MCF 10A (cell line): ENCODE results near the gene CCDC148. TPM values are rescaled to one million over a fixed set of nuclear protein-coding genes. Genes with fewer than 3 reads are reported as not detected.
"Not testable (repeated sequence)": the region's sequence is repeated elsewhere in the genome, so short reads cannot be mapped to it uniquely, and the experiment has no call there.

Experiments used
- BruUV-seq: library from RNA; stranded (reverse); fragments of 400-500 nt; replicated peaks from 2 replicates; lab custom pipeline; 2021; lab: Mats Ljungman, UMichigan
- CTCF ChIA-PET: fragments of 300-600 bp; sonication (Branson Sonifier 250); formaldehyde crosslinking; extraction: SDS; loops from one replicate; lab custom pipeline; 2021; ENCODE audit warnings: antibody characterized with exemption, inconsistent platforms; lab: Yijun Ruan, JAX
- POLR2A ChIA-PET: fragments of 300-600, 350-650 bp; sonication (Branson Sonifier 250); formaldehyde crosslinking; extraction: SDS; loops from one replicate; lab custom pipeline; 2020; ENCODE audit warnings: antibody characterized with exemption, inconsistent platforms; lab: Yijun Ruan, JAX
- DNase-seq: peaks from one replicate; pipeline ENCODE4 v3.0.0-alpha.2; 2018; ENCODE audit not compliant: unreplicated experiment
- H3K27ac Mint-ChIP-seq: one replicate; pipeline ENCODE4 v1.8.0; 2022; ENCODE audit warnings: mild to moderate bottlenecking, low read depth, mixed read lengths; ENCODE audit not compliant: unreplicated experiment
- H3K27me3 Mint-ChIP-seq: one replicate; pipeline ENCODE4 v1.8.0; 2022; ENCODE audit warnings: mixed read lengths; ENCODE audit not compliant: insufficient read depth, unreplicated experiment
- H3K36me3 Mint-ChIP-seq: one replicate; pipeline ENCODE4 v1.8.0; 2022; ENCODE audit warnings: mild to moderate bottlenecking, moderate library complexity, mixed read lengths; ENCODE audit not compliant: insufficient read depth, unreplicated experiment
- H3K4me1 Mint-ChIP-seq: one replicate; pipeline ENCODE4 v1.8.0; 2022; ENCODE audit warnings: mixed read lengths; ENCODE audit not compliant: insufficient read depth, unreplicated experiment
- H3K4me3 Mint-ChIP-seq: one replicate; pipeline ENCODE4 v1.8.0; 2022; ENCODE audit warnings: mild to moderate bottlenecking, moderate library complexity, mixed read lengths; ENCODE audit not compliant: unreplicated experiment
- H3K9me3 Mint-ChIP-seq: one replicate; pipeline ENCODE4 v1.8.0; 2022; ENCODE audit warnings: mixed read lengths; ENCODE audit not compliant: unreplicated experiment
- intact Hi-C: fragments of 100-400 bp; cut with micrococcal nuclease; formaldehyde crosslinking; loops from 2 replicates; pipeline ENCODE4 v1.14.1; 2022
- total RNA-seq: library from RNA; stranded (reverse); gene quantifications from 2 replicates; pipeline ENCODE4 v1.2.3, GENCODE V29; 2022
- TF ChIP-seq, protein P1 (sequence below): fragments of 200-600 bp; IDR thresholded peaks from one replicate; pipeline ENCODE4 v1.8.0; 2022; ENCODE audit warnings: antibody characterized with exemption, mild to moderate bottlenecking; ENCODE audit not compliant: unreplicated experiment

CCDC148 gene
- total RNA-seq, 1 experiment from 2014 or later = 0.51 TPM

DNA sequence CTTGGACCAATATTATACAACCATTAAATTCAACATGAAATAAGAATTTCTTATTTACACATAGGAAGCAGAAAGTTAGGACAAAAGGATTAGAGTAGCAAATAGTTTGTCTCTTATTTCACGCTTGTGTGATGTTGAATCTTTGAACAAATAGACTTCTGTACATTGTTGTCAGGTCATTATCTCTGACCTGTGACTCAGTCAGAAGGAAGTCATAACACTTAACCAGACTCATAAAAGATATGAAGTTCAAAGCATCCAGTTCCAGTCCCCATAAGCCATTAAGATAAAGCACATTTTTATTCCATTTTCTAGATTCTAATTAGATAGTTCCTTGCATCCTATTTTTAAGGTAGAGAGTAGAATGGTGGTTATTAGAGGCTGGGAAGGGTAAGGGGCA is 224.1 kb downstream of the CCDC148 start:
- BruUV-seq = no TSS peak
- Mint-ChIP-seq H3K27me3 (no peaks in the 10 kb centered on the region), H3K4me1 (no peaks in the 10 kb centered on the region), H3K4me3 (no peak overlapping the region), H3K36me3 (no peaks in the 10 kb centered on the region), H3K9me3 (no peaks in the 10 kb centered on the region), H3K27ac (no peak overlapping the region)
- CTCF ChIA-PET = no interaction called here
- DNase-seq = peak; percentile 7
- POLR2A ChIA-PET = no interaction called here
- TF ChIP-seq, protein P1, sequence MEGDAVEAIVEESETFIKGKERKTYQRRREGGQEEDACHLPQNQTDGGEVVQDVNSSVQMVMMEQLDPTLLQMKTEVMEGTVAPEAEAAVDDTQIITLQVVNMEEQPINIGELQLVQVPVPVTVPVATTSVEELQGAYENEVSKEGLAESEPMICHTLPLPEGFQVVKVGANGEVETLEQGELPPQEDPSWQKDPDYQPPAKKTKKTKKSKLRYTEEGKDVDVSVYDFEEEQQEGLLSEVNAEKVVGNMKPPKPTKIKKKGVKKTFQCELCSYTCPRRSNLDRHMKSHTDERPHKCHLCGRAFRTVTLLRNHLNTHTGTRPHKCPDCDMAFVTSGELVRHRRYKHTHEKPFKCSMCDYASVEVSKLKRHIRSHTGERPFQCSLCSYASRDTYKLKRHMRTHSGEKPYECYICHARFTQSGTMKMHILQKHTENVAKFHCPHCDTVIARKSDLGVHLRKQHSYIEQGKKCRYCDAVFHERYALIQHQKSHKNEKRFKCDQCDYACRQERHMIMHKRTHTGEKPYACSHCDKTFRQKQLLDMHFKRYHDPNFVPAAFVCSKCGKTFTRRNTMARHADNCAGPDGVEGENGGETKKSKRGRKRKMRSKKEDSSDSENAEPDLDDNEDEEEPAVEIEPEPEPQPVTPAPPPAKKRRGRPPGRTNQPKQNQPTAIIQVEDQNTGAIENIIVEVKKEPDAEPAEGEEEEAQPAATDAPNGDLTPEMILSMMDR = no peak
- intact Hi-C loops = no loop called here

DNA sequence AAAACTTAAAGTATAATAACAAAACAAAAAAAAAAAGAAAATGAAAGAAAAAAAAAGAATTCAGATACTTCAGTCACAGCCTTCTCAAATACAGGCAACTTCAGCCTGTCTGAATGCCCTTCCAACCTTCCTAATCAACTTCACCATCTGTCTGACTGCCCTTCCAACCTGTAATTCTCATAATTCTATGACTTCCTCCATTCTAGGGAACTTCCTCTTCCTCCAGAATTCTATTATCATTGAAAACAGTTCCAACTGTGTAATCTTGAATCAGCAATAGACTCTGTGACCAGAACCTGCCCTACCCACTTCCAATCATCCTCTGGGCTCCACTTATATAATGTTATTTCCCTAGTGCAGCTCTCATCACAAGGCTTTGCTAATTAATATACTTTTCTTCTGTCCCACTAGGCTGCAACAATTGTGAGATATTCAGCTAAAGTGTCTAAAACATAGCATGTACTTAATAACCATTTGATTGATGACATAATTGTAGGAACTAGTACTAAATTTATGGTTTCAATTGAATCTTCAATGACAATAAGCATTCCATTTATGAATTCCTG is 227.5 kb downstream of the CCDC148 start:
- ChIA-PET CTCF (no interaction called here), POLR2A (interaction anchor here (1.2 kb wide), 1 partner anchor 10 kb away, joined by 4 read pairs; no protein-coding TSS in a partner anchor)
- Mint-ChIP-seq H3K4me1 (no peaks in the 10 kb centered on the region), H3K4me3 (no peak overlapping the region), H3K36me3 (no peaks in the 10 kb centered on the region), H3K27ac (no peak overlapping the region), H3K27me3 (no peaks in the 10 kb centered on the region), H3K9me3 (no peaks in the 10 kb centered on the region)
- DNase-seq = no peak
- no TSS peak for BruUV-seq
- intact Hi-C loops = no loop called here
- TF ChIP-seq, protein P1 = no peak

DNA sequence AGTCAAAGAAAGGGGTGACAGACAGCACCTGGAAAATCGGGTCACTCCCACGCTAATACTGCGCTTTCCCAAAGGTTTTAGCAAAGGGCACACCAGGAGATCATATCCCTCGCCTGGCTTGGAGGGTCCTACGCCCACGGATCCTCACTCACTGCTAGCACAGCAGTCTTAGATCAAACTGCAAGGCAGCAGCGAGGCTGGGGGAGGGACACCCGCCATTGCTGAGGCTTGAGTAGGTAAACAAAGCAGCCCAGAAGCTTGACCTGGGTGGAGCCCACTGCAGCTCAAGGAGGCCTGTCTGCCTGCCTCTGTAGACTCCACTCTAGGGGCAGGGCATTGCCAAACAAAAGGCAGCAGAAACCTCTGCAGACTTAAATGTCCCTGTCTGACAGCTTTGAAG is 233.5 kb downstream of the CCDC148 start:
- H3K4me3 Mint-ChIP-seq, H3K9me3 Mint-ChIP-seq, POLR2A ChIA-PET, H3K36me3 Mint-ChIP-seq, BruUV-seq, CTCF ChIA-PET, H3K4me1 Mint-ChIP-seq, DNase-seq, intact Hi-C loops, H3K27ac Mint-ChIP-seq, H3K27me3 Mint-ChIP-seq: not testable (repeated sequence)

DNA sequence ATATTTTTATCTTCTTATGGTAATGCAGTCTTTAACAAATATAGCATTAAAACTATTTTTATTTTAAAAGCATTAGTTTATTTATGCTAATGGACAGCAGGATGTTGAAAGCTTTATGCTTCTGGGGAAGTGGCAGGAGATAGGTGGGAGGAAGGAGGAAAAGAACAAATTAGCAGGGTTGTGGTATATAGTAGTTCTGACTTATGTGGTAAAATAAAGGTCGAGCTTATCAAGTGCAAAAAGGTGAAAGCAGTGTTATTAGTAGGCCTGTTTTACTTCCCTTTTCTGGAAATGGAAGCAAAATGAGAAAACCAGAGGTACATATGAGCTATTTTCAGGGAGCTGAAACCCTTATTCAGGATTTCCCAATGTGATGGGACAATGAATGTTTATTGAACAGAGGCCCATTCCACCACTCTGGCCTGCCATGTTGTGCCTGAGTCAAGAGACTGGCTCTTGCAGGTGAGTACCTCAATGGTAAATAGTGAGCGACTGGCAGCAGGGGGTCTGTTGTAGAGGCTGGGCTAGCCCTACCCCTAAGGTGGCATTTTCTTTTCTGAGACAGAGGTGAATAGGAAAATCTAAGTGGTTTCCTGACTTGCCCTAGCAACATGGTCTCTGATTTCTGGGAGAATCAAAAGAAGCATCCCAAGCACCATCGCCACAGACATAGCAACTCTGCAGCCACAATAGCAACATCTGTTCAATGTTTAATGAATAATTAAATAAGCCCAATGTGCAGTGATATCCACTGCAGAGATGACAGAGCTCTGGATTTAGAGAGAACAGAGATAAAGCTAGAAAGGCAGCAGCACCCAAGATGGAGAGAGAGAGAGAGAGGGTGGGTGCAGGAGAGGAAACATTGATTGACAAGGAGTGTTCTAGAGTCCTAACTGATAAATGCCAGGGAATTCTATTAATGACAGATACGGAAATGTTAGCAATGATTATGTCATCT is 235.2 kb downstream of the CCDC148 start:
- Mint-ChIP-seq H3K4me1 (no peaks in the 10 kb centered on the region), H3K27ac (no peak overlapping the region), H3K27me3 (no peaks in the 10 kb centered on the region), H3K9me3 (no peaks in the 10 kb centered on the region), H3K4me3 (no peak overlapping the region), H3K36me3 (no peaks in the 10 kb centered on the region)
- intact Hi-C loops = no loop called here
- no TSS peak for BruUV-seq
- POLR2A ChIA-PET = no interaction called here
- TF ChIP-seq, protein P1 = no peak
- no peak for DNase-seq
- CTCF ChIA-PET = interaction anchor here (0.6 kb wide), 3 partner anchors 173 to 1806 kb away, joined by 3 read pairs; no protein-coding TSS in a partner anchor
